Epidermal melanocyte (primary cell): ENCODE measurements around the gene MORN3.
"Not testable (repeated sequence)": the region's sequence is repeated elsewhere in the genome, so short reads cannot be mapped to it uniquely, and the experiment has no call there.

ENCODE experiments used
- DNase-seq: peaks from one replicate; pipeline ENCODE4 v3.0.0; 2011; ENCODE audit warnings: low spot score; ENCODE audit not compliant: insufficient read length

Gene MORN3

DNA sequence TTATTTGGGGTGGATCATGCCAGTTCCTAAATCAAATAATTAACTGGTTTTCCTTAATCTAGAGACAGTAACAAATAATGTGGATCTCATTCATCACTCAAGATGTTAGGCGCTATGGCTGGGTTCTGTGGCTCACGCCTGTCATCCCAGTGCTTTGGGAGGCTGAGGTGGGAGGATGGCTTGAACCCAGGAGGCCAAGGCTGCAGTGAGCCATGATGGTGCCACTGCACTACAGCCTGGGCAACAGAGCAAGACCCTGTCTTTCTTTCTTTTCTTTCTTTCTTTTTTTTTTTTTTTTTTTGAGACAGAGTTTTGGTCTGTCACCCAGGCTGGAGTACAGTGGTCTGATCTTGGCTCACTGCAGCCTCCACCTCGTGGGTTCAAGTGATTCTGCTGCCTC lies 23.3 kb upstream of the MORN3 start:
- DNase-seq = not testable (repeated sequence)

GRCh38 chr12:121689430-121689829 lies 20.0 kb upstream of the MORN3 start:
- DNase-seq = no peak

- no peak for DNase-seq
These were observed 19.5 kb upstream of the MORN3 start for GRCh38 chr12:121688966-121689365.

DNA sequence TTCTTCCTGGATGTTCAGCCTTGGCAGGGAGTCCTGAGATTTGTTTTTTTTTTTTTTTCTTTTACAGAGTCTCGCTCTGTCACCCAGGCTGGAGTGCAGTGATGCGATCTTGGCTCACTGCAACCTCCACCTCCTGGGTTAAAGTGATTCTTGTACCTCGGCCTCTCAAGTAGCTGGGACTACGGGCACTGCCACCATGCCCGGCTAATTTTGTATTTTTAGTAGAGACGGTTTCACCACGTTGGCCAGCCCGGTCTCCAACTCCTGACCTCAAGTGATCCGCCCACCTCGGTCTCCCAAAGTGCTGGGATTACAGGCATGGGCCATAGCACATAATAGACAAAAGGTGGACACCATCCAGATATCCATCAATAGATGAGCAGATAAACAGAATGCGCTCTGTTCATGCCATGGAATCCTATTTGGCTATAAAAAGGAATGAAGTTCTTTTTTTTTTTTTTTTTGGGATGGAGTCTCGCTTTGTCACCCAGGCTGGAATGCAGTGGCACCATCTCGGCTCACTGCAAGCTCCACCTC lies 10.3 kb upstream of the MORN3 start:
- not testable (repeated sequence) for DNase-seq

DNA sequence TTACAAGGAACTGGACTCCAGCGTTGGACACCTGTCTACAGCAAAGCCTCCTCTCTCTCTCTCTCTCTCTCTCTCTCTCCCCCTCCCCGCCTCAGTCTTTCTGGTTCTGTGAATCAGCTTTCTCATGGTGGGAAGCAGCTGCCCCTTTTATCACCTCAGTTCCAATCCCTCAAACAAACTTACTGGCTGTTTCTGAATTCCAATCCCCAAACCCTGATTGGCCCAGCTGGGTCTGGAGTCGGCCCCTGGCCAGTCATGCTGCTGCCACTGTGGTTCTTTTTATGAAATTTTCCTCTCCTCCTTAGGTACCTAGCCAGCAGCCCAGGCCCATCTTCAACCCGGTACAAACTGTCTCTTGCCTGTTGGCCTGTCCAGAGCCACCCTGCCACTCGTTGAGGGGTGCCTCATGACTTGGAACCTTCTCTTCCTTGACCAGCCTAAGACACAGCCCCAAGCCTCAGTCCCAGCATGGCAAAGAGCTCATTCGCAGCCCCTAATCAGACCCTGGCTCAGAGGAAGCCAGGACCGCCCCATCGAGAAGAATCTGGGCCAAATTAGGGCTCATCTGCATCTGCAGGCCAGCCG lies 9.4 kb upstream of the MORN3 start:
- DNase-seq = no peak

GRCh38 chr12:121678305-121678704 lies 8.9 kb upstream of the MORN3 start:
- no peak for DNase-seq

- no peak for DNase-seq
These were observed 6.7 kb upstream of the MORN3 start for GRCh38 chr12:121676190-121676589.

DNA sequence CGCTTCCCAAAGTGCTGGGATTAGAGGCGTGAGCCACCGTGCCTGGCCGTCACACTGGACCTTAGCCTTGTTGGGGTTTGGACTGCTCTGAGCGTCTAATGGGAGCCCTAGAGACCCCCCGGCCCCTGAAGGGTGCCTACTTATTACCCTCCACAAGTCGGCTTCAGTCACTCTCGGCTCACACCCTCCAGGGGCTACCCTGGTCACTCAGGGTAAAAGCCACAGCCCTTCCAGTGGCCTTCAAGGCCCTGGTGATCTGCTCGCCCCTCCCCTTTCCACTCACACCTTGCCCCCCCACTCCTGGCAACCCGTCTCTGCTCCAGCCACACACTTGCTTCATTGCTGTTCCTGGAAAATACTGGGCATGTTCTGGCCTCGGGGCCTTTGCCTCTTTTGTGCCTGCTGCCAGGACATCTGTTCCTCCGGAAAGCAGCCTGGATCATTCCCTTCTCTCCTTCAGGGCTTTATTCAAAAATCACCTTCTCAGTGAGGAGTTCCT lies 3.6 kb upstream of the MORN3 start:
- no peak for DNase-seq

DNA sequence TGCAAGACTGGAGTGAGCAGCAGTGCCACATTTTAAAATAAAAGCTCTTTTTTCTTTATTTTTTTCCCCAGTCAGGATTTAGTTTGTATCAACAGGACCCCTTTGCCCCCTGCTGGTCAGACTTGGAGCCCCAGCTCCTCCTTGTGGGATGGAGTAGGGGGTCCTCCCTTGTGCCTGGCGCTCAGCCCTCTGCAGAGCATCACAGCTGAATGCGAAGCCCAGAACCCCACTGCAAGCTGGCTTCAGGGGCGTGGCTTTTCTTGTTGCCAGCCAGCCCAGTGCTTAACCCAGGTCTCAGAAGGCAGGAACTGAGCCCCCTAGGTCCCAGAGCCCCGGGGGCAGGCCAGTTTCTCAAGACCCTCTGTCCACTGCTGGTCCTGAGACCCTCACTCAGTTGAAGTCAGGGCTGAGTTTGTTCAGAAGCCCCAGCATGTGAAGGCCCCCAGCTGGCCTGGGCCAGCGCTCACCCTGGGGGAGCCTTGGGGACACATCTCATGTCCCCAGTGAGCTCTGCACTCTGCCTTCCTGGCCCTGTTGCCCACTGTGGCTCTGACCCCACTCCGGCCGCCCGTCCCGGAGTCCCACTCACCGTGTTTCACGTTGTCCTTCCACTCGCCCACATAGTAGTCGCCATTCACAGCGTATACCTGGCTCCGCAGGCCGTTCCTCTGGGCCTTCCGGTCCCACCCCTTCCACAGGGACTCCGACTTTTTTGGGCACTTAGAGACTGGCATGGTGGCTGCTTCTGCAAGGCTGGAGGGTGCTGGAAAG lies 519 bp downstream of the MORN3 start:
- no peak for DNase-seq

- DNase-seq = not testable (repeated sequence)
These were observed 2.6 kb downstream of the MORN3 start for GRCh38 chr12:121666829-121667228.

- DNase-seq = no peak
These were observed 5.9 kb downstream of the MORN3 start for GRCh38 chr12:121663610-121663929.

GRCh38 chr12:121661353-121662105 lies 7.9 kb downstream of the MORN3 start:
- DNase-seq = not testable (repeated sequence)

- no peak for DNase-seq
These were observed 12.0 kb downstream of the MORN3 start for GRCh38 chr12:121657305-121658008.

DNA sequence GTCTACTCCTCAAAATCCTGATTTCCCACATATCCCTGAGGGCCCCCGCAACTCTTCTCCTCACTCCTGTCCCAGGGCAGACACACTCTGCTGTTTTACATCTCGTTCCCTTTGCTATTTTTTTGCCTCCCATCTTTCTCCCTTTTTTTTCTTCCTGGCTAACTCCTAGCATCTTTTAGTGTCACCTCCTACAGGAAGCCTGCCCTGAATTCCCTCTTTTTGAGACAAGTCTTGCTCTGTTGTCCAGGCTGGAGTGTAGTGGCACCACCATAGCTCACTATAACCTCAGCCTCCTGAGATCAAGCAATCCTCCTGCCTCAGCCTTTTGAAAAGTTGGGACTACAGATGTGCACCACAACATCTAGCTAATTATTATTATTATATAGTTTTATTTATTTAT lies 13.3 kb downstream of the MORN3 start:
- no peak for DNase-seq

DNA sequence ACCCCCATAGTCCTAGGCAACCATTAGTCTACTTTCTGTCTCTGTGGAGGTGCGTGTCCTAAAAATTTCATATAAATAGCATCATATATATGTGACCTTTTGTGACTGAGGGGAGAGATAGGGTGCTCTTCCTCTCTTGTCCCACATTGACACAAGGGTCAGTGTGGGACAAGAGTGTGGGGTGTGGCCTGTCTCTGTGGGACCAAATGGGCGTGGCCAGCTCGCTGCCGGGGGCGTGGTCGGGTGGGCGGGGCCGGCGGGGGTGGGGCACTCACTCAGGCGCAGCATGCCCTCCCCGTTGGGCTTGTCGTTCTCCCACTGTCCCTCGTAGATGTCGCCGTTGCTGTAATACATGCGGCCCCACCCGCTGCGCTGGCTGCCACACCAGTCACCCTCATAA lies 15.5 kb downstream of the MORN3 start:
- no peak for DNase-seq

DNA sequence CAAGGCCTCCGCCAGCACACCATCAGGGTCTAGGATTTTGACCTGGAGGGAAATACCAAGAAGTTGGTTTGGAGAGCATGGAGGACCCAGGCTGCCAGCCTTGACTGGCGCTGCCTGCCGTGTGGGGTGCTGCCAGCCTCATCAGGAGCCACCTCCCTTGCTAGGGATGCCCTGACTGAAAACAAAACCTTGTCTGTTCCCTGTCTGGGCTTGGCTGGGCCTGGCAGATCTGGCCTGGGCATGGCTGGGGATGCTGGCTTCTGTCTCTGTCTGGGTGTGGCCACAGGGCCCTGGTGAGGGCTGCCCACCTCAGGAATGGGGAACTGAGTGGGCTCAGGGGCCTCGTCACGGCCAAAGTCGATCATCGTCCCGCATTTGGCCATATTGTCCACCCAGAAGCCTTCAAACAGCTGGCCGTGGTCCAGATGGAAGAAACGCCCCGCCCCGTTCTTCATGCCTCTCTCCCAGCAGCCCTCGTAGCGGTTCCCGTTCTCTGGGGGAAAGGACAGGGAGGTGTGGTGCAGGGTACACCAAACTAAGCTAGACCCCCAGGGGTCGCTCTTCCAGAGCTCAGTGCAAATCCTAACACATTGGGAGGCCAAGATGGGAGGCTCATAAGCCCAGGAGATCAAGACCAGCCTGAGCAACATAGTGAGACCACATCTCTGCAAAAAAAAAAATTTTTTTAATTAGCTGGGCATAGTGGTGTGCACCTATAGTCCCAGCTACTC lies 16.5 kb downstream of the MORN3 start:
- DNase-seq = no peak

DNA sequence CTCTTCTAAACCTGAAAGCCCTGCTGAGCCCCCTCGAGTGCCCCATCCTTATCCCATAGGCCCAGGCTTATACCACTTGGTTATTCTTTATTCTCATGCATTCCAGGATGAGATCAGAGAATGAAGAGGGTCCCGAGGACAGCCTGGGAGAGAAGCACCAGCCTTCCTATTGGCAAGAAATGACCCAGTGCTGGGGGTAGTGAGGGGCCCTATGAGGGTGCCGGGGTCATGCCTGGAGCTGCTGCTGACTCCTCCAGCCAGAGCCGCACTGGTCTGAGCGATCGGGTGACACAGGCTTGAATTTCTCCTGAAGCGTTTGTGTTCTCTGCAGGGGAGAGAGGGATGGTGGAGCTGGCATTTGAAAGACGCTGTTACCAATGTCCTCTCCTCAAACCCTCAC lies 18.1 kb downstream of the MORN3 start:
- DNase-seq = no peak

DNA sequence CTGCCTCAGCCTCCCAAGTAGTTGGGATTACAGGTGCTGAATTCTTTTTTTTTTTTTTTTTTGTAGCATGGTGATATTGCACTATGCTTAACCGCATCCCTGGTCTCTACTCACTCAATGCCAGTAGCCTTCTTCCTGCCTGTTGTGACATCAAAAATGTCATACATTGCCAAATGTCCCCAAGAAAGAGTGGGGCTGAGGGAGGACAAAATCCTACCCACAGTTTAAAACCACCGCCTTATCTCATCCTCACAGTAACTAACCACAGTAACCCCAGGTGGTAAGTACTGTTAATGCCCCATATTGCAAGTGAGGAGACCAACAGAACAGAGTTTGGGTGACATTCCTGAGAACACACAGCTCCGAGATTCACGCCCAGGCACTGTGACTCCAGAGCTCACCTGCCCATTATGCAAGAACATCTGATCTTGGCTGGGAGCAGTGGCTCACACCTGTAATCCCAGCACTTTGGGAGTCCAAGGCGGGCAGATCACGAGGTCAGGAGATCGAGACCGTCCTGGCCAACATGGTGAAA lies 19.6 kb downstream of the MORN3 start:
- DNase-seq = no peak

GRCh38 chr12:121649322-121649721 lies 20.1 kb downstream of the MORN3 start:
- no peak for DNase-seq

- DNase-seq = no peak
These were observed 20.9 kb downstream of the MORN3 start for GRCh38 chr12:121648458-121649028.
